Measurements from ENCODE around the gene STYXL1. TPM values are rescaled to one million over a fixed set of nuclear protein-coding genes. Genes with fewer than 3 reads are reported as not detected.

The STYXL1 gene
- total and polyA plus RNA-seq, 4 donors = 36.6 to 45.8 (median 41.3) TPM

DNA sequence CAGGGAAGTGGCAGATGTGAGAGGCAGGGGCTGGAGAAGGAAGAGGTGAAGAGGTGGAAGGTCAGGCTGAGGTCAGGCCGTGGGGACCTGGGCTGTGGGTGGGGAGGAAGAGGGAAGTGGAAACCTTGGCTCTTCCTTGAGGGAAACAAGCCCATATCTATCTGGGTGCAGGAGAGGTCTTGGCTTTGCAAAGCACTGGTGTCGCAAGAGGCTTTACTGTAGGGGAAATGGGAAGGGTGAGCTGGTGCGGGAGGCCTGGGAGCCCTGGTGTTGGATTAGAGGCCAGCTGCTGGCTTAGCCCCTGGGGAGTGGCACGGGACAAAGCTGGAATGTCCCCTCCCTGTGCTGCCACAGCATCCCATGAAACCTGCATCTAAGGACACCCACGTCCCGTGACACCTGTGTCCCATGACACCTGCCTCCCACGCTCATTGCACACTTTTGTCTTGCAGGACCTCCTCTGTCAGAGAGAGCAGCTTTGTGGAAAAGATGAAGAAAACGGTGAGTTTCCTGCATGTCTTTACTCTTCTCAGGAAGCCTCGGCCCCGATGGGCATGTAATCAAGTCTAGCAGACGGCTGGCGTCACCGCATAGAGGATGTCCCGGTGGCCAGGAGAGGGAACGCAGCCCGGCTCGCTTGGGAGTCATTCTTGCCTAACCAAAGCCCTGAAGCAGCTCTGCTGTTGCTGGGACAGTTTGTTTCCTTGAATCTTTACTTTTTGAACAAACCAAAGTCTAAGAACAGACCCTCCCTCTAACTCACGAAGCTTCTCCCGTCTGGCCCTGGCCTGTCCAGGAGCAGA, 75.6 kb downstream of the STYXL1 start:
- ATAC-seq (ENCODE audit: insufficient read depth, low FRiP score) (peak; percentile 53), DNase-seq (no peak)
- Histone ChIP-seq H3K4me3 (no peak overlapping the region), H3K27ac (ENCODE audit: low read depth in 1 of 2, low read length in 1 of 2) (peak overlapping the region in 1 of 2 donors; percentile 15), H3K4me1 (ENCODE audit: control insufficient read depth in 5 of 5, insufficient read depth in 5 of 5, low read length in 5 of 5) (peaks cover 9 to 24% (median 11%) of the 10 kb centered on the region in 5 donors), H3K36me3 (ENCODE audit: control insufficient read depth in 4 of 4, insufficient read depth in 4 of 4, low read length in 4 of 4) (peaks cover 0 to 11% (median 2%) of the 10 kb centered on the region in 4 donors), H3K9ac (ENCODE audit: insufficient read depth in 1 of 2, low read length in 2 of 2) (no peak overlapping the region), H3K9me3 (ENCODE audit: control insufficient read depth in 4 of 4, insufficient read depth in 3 of 4, low read length in 3 of 4) (no peaks in the 10 kb centered on the region), H3K27me3 (ENCODE audit: control insufficient read depth in 3 of 3, insufficient read depth in 3 of 3, low read length in 2 of 3) (no peaks in the 10 kb centered on the region)
- WGBS, 2 donors = 44 to 58% methylated on average over 19 of the region's 19 CpGs
- TF ChIP-seq, protein P1, sequence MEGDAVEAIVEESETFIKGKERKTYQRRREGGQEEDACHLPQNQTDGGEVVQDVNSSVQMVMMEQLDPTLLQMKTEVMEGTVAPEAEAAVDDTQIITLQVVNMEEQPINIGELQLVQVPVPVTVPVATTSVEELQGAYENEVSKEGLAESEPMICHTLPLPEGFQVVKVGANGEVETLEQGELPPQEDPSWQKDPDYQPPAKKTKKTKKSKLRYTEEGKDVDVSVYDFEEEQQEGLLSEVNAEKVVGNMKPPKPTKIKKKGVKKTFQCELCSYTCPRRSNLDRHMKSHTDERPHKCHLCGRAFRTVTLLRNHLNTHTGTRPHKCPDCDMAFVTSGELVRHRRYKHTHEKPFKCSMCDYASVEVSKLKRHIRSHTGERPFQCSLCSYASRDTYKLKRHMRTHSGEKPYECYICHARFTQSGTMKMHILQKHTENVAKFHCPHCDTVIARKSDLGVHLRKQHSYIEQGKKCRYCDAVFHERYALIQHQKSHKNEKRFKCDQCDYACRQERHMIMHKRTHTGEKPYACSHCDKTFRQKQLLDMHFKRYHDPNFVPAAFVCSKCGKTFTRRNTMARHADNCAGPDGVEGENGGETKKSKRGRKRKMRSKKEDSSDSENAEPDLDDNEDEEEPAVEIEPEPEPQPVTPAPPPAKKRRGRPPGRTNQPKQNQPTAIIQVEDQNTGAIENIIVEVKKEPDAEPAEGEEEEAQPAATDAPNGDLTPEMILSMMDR (IDR thresholded peaks at IDR 0.05; ENCODE audit: control extremely low read depth, extremely low read depth) = no peak

DNA sequence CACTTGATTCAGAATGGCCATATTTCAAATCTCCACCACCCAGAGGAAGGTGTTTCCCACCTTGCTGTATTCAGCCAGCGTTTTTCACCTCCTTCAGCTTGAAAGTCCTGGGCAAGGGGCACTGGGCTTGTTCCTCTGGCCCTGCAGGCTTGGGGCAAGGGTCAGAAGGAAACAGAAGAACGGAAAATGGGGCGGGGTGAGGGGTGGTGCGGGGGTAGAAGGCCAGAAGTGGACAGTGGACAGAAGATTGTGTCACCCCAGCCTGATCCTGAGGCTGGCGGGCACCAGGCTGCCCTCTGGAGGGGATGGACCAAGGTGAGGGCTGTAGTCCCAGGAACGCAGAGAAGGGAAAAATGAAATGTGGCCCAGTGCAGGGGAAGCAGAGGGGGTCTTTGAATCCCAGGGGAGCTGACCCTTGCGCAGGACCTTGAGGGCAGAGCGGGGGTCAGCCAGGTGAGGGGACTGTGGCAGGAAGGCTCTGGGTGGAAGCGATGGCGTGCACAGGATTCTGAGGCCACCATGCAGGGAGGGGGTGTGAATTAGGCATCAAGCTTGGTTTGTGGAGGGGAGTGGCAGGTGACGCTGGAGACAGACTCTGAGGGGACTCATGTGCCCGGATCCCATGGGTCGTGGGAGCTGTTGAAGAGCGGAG, 76.4 kb downstream of the STYXL1 start:
- H3K27me3 ChIP-seq (ENCODE audit: control insufficient read depth in 3 of 3, insufficient read depth in 3 of 3, low read length in 2 of 3) = no peaks in the 10 kb centered on the region
- H3K27ac ChIP-seq (ENCODE audit: low read depth in 1 of 2, low read length in 1 of 2) = peak overlapping the region in 1 of 2 donors; percentile 15
- peaks cover 0 to 10% (median 2%) of the 10 kb centered on the region in 4 donors for H3K36me3 ChIP-seq (ENCODE audit: control insufficient read depth in 4 of 4, insufficient read depth in 4 of 4, low read length in 4 of 4)
- no peaks in the 10 kb centered on the region for H3K9me3 ChIP-seq (ENCODE audit: control insufficient read depth in 4 of 4, insufficient read depth in 3 of 4, low read length in 3 of 4)
- H3K4me1 ChIP-seq (ENCODE audit: control insufficient read depth in 5 of 5, insufficient read depth in 5 of 5, low read length in 5 of 5) = peaks cover 9 to 26% (median 14%) of the 10 kb centered on the region in 5 donors
- TF ChIP-seq, protein P1 (IDR thresholded peaks at IDR 0.05; ENCODE audit: control extremely low read depth, extremely low read depth) = no peak
- ATAC-seq (ENCODE audit: insufficient read depth, low FRiP score) (no peak), DNase-seq (no peak)
- H3K9ac ChIP-seq (ENCODE audit: insufficient read depth in 1 of 2, low read length in 2 of 2) = no peak overlapping the region
- no peak overlapping the region for H3K4me3 ChIP-seq
- WGBS, 2 donors = 77 to 81% methylated on average over 14 of the region's 14 CpGs

DNA sequence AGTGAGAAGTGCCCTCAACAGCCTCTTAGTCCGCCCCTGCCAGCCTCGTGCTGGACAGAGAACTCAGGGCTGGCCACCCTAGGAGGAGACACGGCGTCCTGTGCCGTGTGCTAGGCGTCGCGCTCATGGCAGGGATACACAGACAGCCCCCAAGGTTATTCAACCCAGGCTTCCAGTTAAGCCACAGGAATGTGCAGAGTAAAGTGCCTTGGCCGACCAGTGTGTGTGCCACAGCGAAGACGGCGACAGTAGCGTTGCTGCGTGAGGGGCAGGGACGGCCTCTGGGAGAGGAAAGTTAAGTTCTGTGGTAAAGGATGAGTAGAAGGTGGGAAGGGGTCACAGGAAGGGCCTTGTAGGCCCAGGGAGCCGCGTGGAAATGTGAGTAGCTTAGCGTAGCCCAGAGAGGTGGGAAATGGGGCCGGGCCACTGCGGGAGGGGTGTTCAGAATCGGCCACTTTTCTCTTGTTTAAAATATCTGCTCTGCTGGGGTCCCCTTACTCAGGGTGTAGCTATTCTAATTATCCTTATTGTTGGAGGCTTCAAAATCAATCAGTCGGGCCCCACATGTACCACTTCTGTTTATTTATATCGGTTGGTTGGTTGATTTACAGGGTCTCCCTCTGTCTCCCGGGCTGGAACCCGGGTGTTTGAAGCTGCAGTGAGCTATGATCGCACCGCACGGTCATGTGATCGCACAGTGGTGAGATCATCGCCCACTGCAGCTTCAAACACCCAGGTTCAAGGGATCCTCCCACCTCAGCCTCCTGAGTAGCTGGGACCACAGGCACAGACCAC, 77.9 kb downstream of the STYXL1 start:
- peaks cover 0 to 16% (median 3%) of the 10 kb centered on the region in 4 donors for H3K36me3 ChIP-seq (ENCODE audit: control insufficient read depth in 4 of 4, insufficient read depth in 4 of 4, low read length in 4 of 4)
- peak overlapping the region in 1 of 2 donors; percentile 9 for H3K27ac ChIP-seq (ENCODE audit: low read depth in 1 of 2, low read length in 1 of 2)
- H3K9ac ChIP-seq (ENCODE audit: insufficient read depth in 1 of 2, low read length in 2 of 2) = no peak overlapping the region
- H3K4me1 ChIP-seq (ENCODE audit: control insufficient read depth in 5 of 5, insufficient read depth in 5 of 5, low read length in 5 of 5) = peaks cover 9 to 27% (median 14%) of the 10 kb centered on the region in 5 donors
- H3K4me3 ChIP-seq = no peak overlapping the region
- no peaks in the 10 kb centered on the region for H3K27me3 ChIP-seq (ENCODE audit: control insufficient read depth in 3 of 3, insufficient read depth in 3 of 3, low read length in 2 of 3)
- no peak for ATAC-seq (ENCODE audit: insufficient read depth, low FRiP score)
- DNase-seq = no peak
- TF ChIP-seq, protein P1 (IDR thresholded peaks at IDR 0.05; ENCODE audit: control extremely low read depth, extremely low read depth) = no peak
- WGBS, 2 donors = 90 to 93% methylated on average over 30 of the region's 30 CpGs
- H3K9me3 ChIP-seq (ENCODE audit: control insufficient read depth in 4 of 4, insufficient read depth in 3 of 4, low read length in 3 of 4) = no peaks in the 10 kb centered on the region
